HG03060 (cell line): ENCODE measurements around the gene CNKSR1.

ENCODE experiments used
- ATAC-seq: cut with Tn5 transposase; IDR thresholded peaks from one replicate; pipeline ENCODE4 v1.9.1; 2021; ENCODE audit warnings: low read depth, moderate number of reproducible peaks; ENCODE audit not compliant: unreplicated experiment

Gene CNKSR1

DNA sequence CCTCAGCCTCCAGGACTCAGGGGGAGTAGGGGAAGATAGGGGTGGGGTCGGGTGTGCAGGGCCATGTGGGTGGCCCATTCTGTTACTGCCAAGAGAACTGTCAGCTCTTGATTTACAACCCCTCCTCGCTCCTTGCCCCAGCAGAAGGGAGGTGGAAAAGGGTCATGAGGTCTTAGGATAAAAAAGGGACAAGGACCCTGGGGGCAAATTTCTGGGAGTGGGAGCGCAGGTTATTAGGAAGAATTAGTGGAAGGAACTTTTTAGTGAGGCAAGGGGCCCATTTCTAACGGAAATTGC, 17.6 kb upstream of the CNKSR1 start:
- no peak for ATAC-seq

DNA sequence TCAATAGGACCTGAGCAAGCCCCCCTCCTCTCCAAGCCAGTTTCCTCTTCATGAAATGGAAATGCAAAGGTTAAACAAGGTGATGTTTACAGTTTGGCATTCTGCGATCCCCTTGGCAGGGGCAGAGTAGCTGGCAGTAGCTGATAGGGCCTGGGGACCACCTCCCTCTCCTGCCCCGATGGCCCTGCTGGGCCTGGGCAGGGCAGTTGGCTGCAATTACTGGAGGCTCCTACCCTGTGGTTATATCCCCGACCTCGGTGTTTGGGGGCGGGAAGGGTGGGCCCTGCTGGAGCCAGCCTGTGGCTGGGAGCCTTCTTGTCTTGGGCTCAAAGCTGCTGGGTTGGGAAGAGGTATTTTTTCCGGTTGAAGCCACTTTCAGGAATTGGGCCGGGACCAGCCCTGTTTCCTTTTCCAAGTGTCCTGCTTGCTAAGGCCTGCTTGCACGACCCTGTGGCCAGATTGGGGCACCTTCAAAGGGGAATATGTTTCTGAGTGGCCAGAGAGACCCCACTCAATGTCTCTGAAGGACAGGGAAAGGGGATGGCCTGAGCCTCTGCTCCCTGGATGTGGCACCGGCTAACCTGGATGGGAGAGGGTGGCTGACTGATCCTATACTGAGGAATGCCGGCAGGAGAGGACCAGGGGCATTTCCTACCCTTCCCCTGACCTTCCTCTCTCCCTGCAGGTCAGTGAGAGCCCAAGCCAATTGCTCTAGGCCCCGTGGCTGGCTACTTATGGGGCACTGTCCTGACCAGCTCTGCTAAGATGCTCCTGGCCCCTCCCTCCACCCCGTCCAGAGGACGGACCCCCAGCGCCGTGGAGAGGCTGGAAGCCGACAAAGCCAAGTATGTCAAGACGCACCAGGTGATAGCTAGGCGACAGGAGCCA, 16.5 kb upstream of the CNKSR1 start:
- no peak for ATAC-seq

DNA sequence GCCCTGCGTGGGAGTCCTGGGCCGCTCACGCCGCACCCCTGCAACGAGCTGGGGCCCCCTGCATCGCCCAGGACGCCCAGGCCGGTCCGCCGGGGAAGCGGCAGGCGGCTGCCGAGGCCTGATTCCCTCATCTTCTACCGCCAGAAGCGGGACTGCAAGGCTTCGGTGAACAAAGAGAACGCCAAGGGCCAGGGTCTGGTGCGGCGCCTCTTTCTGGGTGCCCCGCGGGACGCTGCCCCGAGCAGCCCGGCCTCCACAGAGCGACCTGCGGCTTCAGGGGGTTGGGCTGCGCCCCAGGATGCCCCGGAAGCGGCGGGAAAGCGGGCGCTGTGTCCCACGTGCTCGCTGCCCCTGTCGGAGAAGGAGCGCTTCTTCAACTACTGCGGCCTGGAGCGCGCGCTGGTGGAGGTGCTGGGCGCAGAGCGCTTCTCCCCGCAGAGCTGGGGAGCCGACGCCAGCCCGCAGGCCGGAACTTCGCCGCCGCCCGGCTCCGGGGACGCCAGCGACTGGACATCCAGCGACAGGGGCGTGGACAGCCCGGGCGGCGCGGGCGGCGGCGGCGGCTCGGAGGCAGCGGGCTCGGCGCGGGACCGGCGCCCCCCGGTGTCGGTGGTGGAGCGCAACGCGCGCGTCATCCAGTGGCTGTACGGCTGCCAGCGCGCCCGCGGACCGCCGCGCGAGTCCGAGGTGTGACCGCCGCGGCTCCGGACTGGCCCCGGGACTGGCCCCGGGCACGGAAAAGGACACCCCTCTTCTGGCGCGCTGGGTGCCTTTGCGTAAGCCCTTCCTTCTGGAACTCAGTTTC, 15.7 kb upstream of the CNKSR1 start:
- ATAC-seq: no peak

DNA sequence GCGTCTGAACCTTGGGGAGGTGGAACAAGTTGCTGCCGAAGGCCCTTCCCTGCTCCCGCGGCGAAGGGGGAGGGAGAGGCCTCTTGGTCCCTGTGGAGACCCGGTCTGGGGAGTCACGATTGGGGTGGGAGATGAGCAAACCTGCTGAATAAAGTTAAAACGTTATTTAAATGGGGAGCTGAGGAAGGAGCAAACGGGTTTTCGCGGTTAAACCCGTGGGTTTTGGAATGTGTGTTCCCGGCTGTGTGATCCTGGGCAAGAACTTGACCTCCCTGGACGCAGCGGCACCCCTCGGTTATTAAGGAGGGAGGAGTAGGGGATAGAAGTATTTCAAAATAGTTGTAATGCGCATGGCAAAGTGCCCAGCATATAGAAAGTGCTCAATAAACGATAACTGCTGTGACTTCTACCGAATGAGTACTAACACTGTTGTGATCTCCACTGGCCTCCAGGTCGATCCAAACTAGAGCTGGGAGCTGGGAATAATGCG, 15.0 kb upstream of the CNKSR1 start:
- ATAC-seq: no peak

DNA sequence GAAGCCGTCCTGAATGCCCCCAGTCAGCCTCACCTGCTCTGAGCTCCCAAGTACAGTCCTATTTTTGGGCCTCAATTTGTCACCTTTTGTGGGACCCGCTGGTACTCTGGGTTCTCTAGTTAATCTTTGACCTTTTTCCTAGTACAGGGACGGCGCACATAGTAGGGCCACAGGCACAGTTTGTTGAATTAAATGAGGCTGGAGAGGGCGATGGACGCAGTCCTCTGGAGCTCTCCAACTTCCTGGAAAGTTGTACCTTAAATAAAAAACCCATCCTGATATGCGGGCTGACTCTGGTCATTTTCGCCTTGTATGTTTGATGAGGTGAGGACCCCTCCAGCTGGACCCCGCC, 13.6 kb upstream of the CNKSR1 start:
- no peak for ATAC-seq

DNA sequence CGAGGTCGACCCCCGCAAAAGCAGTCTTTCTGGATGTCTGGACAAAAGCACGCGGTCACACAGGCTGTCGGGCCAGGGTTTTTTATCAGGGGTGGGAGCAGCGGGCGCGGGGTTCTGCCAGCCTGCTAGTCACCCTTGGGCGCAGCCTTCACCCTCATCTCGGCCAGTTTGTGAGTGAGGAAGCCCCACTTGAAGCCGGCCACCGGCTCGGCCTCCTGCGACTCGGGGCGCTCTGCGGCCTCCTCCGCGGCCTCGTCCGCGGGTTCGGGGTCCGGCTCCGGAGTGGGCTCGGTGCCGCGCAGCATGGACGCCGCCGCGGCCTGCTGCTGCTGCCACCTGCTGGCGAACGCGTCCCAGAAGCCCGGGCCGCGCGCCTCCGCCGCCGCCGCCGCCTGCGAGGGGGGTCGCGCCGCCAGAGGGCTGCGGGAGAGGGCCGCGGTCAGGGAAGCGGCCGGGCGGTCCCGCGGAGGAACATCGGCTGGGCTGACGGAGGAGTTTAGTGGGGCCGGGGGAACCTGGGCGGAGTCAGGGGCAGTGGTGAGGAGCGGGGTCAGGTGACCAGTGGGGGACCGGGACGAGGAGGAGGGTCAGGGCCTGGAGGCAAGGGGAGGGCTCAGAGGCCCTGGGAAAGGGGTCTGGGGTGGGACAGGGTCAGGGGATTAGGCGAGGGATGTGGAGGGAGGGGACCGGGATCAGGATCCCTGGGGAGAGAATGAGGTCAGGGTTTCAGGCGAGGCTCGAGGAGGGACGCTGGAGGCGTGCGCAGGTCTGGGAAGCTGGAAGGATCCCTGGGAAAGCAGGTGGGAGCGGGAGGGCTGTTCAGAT, 13.0 kb upstream of the CNKSR1 start:
- ATAC-seq: no peak

DNA sequence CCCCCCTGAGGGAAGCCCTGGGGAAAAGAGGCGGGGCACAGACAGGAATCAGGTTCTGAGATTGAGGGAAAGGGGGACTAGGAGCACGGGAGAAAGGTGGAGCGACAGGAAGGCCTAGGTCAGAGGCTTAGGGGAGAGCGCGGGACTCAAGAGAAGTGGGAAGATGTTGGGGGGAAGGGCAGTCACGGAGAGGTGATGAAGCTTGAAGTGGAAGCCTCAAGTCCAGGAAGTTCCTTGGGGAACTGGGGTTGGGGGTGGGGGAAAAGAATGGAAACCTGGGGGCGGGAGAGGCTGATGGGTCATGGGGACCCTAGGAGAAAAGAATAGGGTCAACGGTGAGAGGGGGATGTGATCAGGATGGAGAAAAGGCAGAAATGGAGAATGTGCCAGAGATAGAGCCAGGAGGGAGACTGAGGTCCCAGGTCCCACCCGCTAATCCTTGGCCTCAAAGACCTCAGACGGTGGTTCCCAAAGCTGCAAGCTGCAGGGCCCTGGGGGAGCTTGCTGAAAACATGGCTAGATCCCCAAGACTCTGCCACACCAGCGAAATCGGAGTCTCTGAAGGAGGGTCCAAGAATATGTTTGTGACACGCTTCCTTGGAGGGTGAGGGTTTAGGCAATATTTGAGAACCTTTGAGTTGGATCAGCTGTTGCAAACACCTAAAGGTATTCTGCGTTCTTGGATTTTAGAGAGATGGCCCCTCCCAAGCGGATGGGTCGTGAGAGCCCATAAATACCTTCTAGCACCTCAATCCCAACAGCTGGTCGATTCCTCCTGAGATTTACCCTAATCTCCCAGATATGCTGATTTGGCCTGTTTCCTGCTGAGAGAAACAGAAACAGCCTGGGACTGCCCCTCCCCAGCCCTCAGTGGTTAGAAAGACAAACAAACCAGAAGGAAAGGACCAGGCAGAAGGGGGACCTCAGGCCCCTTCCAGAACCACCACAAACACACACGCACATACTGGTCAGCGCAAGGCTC, 12.1 kb upstream of the CNKSR1 start:
- no peak for ATAC-seq

DNA sequence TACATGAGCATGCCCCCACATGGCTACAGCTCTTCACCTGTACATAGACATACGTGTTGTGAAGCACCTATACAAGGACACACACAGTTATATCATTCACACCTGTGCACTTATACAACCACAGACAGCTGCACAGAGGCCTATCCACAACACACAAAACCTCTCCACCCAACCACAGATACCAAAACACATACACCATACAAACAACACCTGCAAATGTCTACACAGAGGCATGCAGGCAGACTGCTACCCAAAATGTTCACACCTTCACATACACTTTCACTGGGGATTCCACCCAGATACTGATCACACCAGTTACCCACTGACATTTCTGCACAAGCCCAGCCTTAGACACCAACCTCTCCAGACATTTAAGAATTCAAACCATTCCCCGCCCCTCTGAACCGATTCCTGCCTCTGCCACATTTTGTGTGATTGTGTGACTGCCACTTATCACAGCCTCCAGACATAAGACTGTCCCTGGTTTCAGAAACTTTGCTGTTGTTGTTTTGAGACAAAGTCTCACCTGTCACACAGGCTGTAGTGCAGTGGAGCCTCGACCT, 10.5 kb upstream of the CNKSR1 start:
- no peak for ATAC-seq

DNA sequence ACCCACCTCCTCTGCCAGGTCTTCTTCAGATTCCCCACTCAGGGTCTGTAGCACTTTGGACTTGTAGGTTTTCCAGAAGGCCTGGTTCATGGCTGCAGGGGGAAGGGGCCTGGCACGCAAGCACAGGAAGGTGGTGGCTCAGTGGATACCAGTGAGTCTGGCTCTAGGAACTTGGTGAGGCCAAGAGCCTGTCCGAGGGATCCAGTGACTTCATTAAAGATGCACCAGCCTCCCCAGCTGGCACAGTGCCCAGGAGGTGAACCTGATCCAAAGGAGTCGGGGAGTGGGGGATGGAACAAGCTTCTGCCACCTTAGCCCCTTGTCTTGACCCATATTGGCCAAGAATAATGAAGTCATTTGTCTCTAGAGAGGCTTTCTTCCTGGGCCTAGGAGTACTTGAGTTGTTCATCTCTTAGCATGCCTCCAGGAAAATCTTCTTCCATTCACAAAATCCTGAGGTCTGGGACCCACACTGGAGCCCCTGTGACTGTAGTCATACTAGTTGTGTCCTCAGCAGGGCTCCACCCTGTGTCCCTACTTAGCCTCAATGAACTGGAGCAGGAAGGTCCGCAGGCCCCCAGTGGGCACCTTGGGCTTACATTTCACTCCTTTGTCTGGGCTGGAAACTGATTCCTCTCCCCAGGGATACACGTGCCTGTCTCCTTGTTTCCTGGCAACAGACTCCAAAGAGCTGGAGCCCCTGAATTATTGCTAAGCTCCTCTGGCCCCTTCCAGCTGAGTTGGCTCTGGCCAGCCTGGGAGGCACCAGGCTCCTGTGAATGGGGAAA, 8.7 kb upstream of the CNKSR1 start, which contains the start of gene C1orf232:
Gene C1orf232, minus strand, starts transcription at position 554 of the 788 bp plus-strand sequence. Its CDS starts 464 bp downstream, at position 90.
- no peak for ATAC-seq

DNA sequence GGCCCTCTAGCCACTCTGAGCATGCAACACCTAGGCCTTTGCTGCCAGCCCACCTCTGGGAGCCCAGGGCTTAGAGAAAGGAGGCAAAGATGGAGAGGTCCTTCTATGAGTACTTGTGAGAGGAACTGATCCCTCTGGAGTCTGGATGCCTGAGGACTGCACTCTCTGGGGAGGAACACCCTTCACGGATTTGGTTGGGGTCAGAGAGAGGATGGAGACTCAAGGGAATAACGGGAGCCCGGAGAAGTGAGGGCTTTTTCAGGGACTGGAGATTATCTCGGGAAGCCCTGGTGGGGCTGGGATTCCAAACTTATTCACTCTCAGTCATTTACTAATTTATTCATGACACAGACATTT, 8.1 kb upstream of the CNKSR1 start:
- no peak for ATAC-seq

DNA sequence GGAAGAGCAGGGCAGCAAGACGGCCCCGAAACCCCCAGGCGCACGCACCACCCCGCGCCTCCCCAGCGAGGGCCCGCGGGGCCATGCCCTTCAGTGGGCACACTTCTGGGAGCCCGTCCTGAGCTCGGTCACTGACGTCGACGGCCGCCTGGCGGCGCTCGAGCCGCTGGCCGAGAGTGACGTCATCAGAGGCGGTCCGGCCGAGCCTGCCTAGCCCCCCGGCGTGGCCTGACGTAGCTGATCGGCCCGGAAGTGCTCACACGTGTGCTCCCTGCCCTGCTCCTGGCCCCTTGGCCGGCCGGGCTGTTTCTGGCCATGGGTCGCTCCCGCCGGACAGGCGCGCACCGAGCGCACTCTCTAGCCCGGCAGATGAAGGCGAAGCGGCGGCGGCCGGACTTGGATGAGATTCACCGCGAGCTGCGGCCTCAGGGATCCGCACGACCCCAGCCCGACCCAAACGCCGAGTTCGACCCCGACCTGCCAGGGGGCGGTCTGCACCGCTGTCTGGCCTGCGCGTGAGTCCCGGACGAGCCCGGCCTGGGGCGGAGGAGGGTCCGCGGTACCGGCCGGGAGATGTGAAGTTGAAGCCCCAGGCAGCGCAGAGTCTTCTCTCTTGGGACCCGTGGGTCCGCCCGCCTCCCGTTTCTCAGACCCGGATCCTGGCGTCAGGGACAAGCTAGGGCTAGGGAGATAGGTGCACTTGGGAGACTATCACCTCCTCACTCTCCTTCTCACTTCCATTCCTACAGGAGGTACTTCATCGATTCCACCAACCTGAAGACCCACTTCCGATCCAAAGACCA, 7.4 kb upstream of the CNKSR1 start, which contains the start of gene ZNF593:
Gene ZNF593, plus strand, starts transcription at position 240 of the 803 bp plus-strand sequence. Its CDS starts 76 bp downstream, at position 316.
- no peak for ATAC-seq

DNA sequence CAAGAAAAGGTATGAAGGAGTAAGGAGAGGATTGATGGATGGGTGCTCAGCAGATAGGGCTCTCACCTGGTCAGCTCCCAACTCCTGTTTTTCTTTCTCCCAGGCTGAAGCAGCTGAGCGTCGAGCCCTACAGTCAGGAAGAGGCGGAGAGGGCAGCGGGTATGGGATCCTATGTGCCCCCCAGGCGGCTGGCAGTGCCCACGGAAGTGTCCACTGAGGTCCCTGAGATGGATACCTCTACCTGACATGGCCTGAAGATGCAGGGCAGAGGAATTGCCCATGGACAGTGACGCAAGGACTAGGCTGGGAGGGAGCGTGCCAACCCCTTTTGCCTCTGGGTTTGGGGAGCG, 6.8 kb upstream of the CNKSR1 start:
- ATAC-seq: no peak

DNA sequence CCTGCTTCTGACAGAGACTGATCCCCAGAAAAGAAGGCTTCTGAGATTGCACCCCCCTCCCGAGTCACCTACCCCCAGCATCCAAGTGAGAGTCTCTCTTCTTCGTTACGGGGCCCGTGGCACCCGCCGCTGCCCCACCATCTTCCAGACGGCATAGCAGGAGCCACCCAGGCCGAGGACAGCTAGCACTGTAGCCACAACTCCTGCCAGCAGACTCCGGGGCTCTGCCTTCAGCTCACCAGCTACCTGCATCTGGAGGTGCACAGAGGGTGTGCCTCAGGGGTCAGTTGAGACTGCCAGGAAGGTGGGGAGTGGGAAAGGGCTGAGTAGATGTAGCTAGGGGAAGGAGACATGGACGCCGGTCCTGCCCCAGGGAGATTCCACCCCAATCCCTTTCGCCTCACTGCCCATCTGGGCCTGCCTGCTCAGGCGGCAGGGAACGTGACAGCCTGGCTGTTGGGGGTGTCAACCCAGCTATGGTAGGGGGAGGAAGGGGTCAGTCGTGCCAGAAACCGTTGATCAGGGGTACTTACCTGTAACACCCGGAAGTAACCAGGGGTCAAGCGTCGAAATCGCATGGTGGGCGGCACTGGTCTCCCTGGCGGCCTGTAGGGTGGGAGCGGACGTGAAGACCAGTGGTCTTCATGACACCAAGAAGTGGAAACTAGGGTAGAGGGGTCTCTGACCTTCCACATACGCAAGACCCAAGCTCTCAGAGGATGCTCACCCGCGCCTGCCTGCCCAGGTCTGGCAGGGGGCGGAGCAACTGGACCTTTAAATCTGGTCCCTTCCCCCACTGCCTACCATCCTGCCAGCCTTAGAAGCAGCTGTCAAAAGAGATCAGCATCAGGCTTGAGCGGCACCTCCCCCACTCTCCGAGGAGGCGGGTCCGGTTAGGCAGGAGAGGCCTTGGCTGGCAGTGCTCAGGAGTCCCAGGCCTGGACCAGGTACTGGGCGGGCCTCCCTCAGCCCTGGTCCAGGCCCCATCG, 5.9 kb upstream of the CNKSR1 start, which contains the start of gene ZNF593OS:
Gene ZNF593OS, minus strand, starts transcription at position 749 of the 989 bp plus-strand sequence. Its CDS starts 171 bp downstream, at position 578.
- ATAC-seq: no peak

DNA sequence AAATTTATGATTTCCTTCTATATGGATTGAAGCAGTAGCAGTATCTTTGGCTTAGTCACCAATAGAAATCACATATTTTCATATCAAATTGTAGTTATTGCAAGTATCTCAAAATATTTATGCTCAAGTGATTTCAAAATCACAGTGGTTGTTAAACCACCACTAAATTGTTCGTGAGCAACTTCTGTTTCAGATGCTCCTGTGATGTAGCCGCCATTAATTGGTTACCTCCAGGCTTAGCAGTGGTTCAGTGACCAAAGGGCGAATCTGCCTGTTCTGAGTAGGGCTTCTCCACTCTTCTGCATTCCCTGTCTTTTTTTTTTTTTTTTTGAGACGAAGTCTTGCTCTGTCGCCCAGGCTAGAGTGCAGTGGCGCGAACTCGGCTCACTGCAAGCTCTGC, 1.9 kb upstream of the CNKSR1 start:
- ATAC-seq: no peak

DNA sequence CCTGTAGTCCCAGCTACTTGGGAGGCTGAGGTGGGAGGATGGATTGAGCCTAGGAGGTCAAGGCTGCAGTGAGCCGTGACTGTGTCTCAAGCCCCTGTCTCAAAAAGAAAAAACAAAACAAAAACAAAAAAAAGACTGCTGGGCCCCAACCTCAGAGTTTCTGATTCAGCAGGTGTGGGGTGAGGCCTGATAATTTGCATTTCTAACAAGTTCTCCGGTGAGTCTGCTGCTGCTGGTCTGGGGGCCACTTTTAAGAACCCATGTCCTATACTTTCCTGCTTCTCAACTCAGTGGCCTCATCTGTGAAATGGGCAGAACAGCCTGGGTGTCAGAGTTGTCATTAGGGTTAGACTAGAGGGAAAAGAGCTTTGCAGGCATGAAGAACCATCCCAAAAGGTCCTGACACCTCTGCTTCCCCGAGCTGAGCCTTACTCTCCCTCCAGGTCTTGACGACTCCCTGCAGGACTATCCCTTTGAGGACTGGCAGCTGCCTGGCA, 2.8 kb downstream of the CNKSR1 start:
- ATAC-seq: no peak
